ENCODE data around the gene ADGRV1. TPM values are rescaled to one million over a fixed set of nuclear protein-coding genes. Genes with fewer than 3 reads are reported as not detected.
A peak's percentile ranks its signal among the peaks of the same experiment; 100 is the strongest.

ADGRV1 gene
- total RNA-seq, 1 donor from 2014 or later, result 0.99 TPM

- no peak for TF ChIP-seq CTCF (IDR thresholded peaks at IDR 0.05)
- no peak overlapping the region for H3K27ac Mint-ChIP-seq (ENCODE audit: unreplicated experiment)
- H3K36me3 Mint-ChIP-seq (ENCODE audit: unreplicated experiment), result no peaks in the 10 kb centered on the region
- H3K9me3 Mint-ChIP-seq (ENCODE audit: unreplicated experiment), result no peaks in the 10 kb centered on the region
- no peak overlapping the region for H3K4me3 Mint-ChIP-seq (ENCODE audit: unreplicated experiment)
- H3K4me1 Mint-ChIP-seq (ENCODE audit: unreplicated experiment), result peaks cover 29% of the 10 kb centered on the region
- no peaks in the 10 kb centered on the region for H3K27me3 Mint-ChIP-seq (ENCODE audit: unreplicated experiment)
- DNase-seq (ENCODE audit: extremely low spot score, unreplicated experiment), result no peak
Measured at GRCh38 chr5:91155274-91155673, 596.7 kb downstream of the ADGRV1 start.

- Mint-ChIP-seq H3K36me3 (ENCODE audit: unreplicated experiment) (no peaks in the 10 kb centered on the region), H3K4me3 (ENCODE audit: unreplicated experiment) (no peak overlapping the region), H3K4me1 (ENCODE audit: unreplicated experiment) (peaks cover 22% of the 10 kb centered on the region), H3K27me3 (ENCODE audit: unreplicated experiment) (no peaks in the 10 kb centered on the region), H3K9me3 (ENCODE audit: unreplicated experiment) (no peaks in the 10 kb centered on the region), H3K27ac (ENCODE audit: unreplicated experiment) (peak overlapping the region; percentile 76)
- no peak for TF ChIP-seq CTCF (IDR thresholded peaks at IDR 0.05)
- no peak for DNase-seq (ENCODE audit: extremely low spot score, unreplicated experiment)
Measured at GRCh38 chr5:91156242-91156641, 597.6 kb downstream of the ADGRV1 start.

GRCh38 chr5:91158011-91158410, 599.4 kb downstream of the ADGRV1 start:
- H3K4me3 Mint-ChIP-seq (ENCODE audit: unreplicated experiment), result no peak overlapping the region
- H3K4me1 Mint-ChIP-seq (ENCODE audit: unreplicated experiment), result peaks cover 32% of the 10 kb centered on the region
- H3K9me3 Mint-ChIP-seq (ENCODE audit: unreplicated experiment), result no peaks in the 10 kb centered on the region
- no peak for DNase-seq (ENCODE audit: extremely low spot score, unreplicated experiment)
- no peak overlapping the region for H3K27ac Mint-ChIP-seq (ENCODE audit: unreplicated experiment)
- no peaks in the 10 kb centered on the region for H3K27me3 Mint-ChIP-seq (ENCODE audit: unreplicated experiment)
- TF ChIP-seq CTCF (IDR thresholded peaks at IDR 0.05), result no peak
- no peaks in the 10 kb centered on the region for H3K36me3 Mint-ChIP-seq (ENCODE audit: unreplicated experiment)

GRCh38 chr5:91159647-91160046, 601.0 kb downstream of the ADGRV1 start:
- Mint-ChIP-seq H3K4me1 (ENCODE audit: unreplicated experiment) (peaks cover 34% of the 10 kb centered on the region), H3K4me3 (ENCODE audit: unreplicated experiment) (no peak overlapping the region), H3K9me3 (ENCODE audit: unreplicated experiment) (no peaks in the 10 kb centered on the region), H3K27me3 (ENCODE audit: unreplicated experiment) (no peaks in the 10 kb centered on the region), H3K27ac (ENCODE audit: unreplicated experiment) (no peak overlapping the region), H3K36me3 (ENCODE audit: unreplicated experiment) (no peaks in the 10 kb centered on the region)
- DNase-seq (ENCODE audit: extremely low spot score, unreplicated experiment), result no peak
- TF ChIP-seq CTCF (IDR thresholded peaks at IDR 0.05), result no peak

GRCh38 chr5:91160714-91161285, 602.2 kb downstream of the ADGRV1 start:
- H3K4me3 Mint-ChIP-seq (ENCODE audit: unreplicated experiment), result no peak overlapping the region
- no peak for DNase-seq (ENCODE audit: extremely low spot score, unreplicated experiment)
- no peaks in the 10 kb centered on the region for H3K9me3 Mint-ChIP-seq (ENCODE audit: unreplicated experiment)
- H3K36me3 Mint-ChIP-seq (ENCODE audit: unreplicated experiment), result no peaks in the 10 kb centered on the region
- no peak for TF ChIP-seq CTCF (IDR thresholded peaks at IDR 0.05)
- H3K27ac Mint-ChIP-seq (ENCODE audit: unreplicated experiment), result no peak overlapping the region
- H3K4me1 Mint-ChIP-seq (ENCODE audit: unreplicated experiment), result peaks cover 35% of the 10 kb centered on the region
- no peaks in the 10 kb centered on the region for H3K27me3 Mint-ChIP-seq (ENCODE audit: unreplicated experiment)
